Measurements from ENCODE around the gene NPPA. TPM values are rescaled to one million over a fixed set of nuclear protein-coding genes. Genes with fewer than 3 reads are reported as not detected.
A peak's percentile ranks its signal among the peaks of the same experiment; 100 is the strongest.
"Not testable (repeated sequence)": the region's sequence is repeated elsewhere in the genome, so short reads cannot be mapped to it uniquely, and the experiment has no call there.

NPPA gene
- total RNA-seq, 1 donor from 2014 or later, result 25.3 TPM

GRCh38 chr1:11826946-11827345 lies 20.6 kb downstream of the NPPA start:
- ATAC-seq (ENCODE audit: poor library complexity) (no peak), DNase-seq (no peak)
- intact Hi-C loops (cut with DNase I), result no loop called here

DNA sequence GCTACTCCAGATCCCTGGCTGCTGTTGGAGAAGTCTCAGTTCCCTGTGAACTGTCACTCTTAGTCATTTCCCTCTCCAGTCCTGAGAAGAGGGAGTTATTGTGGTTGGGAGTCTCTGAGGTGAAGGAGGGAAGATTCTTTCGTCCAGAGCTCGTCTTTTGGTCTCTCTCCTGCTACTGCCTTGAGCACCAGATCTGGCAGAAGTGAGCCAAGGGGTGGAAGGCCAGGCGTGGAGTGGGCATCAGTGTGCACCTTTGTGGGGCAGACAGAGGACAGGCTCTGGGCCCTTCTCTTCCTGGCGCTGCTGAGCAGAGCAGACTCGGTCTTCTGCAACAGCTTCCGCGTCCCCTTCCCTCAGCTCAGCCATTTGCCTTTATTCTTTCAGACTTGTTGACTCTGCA lies 22.5 kb downstream of the NPPA start:
- intact Hi-C loops (cut with DNase I), result no loop called here
- DNase-seq, result no peak
- no peak for ATAC-seq (ENCODE audit: poor library complexity)

DNA sequence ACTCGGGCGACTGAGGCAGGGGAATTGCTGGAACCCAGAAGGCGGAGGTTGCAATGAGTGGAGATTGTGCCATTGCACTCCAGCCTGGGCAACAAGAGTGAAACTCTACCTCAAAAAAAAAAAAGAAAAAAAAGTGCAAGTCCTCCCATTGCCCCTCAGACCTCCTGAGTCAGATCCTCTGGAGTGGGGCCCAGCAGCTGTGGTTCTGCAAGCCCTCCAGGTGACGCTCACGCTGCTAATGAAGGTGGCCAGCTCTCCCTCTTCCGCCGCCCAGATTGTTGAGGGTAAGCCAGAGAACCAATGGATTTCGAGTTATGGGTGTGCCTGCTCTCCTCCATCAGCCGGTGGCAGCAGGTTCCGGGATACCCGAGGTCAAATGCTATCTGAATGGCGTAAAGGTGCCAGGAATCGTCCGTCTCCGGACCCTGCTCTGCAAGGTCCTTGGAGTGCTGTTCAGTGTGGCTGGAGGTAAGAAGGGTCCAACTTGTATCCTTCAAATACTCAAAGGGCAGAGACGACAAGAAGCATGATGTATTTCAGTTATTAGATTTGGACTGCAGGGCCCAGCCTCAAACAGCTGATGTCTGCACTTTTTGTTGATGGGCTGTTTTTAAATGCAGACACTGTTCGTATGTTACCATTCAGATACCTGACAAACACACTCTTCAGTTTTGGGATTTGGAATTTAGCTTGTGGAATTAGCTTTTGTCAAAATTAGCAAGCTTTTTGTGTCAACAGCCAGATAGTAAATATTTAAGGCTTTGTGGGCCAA lies 24.0 kb downstream of the NPPA start:
- DNase-seq (no peak), ATAC-seq (ENCODE audit: poor library complexity) (no peak)
- intact Hi-C loops (cut with DNase I), result no loop called here

DNA sequence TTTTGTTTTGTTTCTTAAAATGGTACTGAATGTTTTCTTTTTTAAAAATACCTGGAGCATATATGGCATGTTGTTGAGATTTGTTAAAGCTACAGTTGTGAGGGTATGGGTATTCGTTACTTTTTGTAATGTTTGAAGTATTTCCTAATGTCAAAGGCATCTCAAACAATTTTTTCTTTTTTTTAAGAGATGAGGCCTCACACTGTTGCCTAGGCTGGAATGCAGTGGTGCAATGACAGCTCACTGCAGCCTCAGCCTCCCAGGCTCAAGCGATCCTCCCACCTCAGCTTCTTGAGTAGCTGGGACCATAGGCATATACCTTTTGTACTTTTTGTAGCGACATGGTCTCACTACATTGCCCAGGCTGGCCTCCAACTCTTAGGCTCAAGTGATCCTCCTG lies 25.5 kb downstream of the NPPA start:
- intact Hi-C loops (cut with DNase I), result no loop called here
- no peak for DNase-seq
- no peak for ATAC-seq (ENCODE audit: poor library complexity)

DNA sequence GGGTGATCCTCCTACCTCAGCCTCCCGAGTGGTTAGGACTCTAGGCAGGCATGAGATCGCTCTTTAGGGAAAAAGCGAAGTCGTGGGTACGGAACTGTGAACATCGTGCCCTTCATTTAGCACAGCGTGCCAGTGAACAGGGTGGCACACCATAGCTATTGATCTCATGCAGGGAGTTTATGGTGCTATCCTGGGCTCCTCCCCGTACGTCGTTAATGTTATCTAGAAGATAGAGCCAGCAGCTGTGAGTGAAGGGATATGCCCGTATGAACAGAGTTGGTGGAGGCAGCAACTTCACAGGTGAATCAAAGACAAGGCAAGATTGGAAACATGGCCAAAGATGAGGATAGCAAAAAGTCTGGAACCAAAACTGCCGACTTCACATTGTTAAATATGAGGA lies 30.4 kb downstream of the NPPA start:
- no peak for ATAC-seq (ENCODE audit: poor library complexity)
- no peak for DNase-seq
- intact Hi-C loops (cut with DNase I), result no loop called here

DNA sequence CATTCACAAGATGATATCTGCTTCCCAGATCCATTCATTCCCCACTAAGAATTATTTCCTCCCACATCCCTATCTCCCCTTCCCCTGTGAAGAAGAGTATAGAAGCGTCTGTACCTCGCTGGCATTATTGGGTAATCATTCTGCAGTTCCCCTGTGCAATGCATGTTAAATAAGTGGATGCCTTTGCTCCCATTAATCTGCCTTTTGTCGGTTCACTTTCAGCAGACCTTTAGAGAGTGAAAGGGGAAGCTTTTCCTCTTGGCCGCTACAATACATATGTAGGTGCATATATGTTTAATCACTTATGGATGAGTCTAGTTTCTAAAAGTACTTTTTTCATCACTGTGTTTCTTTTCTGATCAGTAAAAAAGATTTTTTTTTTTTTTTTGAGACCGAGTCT lies 34.6 kb downstream of the NPPA start:
- intact Hi-C loops (cut with DNase I), result no loop called here
- DNase-seq, result no peak
- no peak for ATAC-seq (ENCODE audit: poor library complexity)

GRCh38 chr1:11807133-11807532 lies 40.5 kb downstream of the NPPA start:
- ATAC-seq (ENCODE audit: poor library complexity), result no peak
- intact Hi-C loops (cut with DNase I), result no loop called here
- no peak for DNase-seq

- intact Hi-C loops (cut with DNase I), result no loop called here
- DNase-seq (no peak), ATAC-seq (ENCODE audit: poor library complexity) (peak; percentile 40)
These were observed 41.2 kb downstream of the NPPA start for GRCh38 chr1:11806307-11806936.

DNA sequence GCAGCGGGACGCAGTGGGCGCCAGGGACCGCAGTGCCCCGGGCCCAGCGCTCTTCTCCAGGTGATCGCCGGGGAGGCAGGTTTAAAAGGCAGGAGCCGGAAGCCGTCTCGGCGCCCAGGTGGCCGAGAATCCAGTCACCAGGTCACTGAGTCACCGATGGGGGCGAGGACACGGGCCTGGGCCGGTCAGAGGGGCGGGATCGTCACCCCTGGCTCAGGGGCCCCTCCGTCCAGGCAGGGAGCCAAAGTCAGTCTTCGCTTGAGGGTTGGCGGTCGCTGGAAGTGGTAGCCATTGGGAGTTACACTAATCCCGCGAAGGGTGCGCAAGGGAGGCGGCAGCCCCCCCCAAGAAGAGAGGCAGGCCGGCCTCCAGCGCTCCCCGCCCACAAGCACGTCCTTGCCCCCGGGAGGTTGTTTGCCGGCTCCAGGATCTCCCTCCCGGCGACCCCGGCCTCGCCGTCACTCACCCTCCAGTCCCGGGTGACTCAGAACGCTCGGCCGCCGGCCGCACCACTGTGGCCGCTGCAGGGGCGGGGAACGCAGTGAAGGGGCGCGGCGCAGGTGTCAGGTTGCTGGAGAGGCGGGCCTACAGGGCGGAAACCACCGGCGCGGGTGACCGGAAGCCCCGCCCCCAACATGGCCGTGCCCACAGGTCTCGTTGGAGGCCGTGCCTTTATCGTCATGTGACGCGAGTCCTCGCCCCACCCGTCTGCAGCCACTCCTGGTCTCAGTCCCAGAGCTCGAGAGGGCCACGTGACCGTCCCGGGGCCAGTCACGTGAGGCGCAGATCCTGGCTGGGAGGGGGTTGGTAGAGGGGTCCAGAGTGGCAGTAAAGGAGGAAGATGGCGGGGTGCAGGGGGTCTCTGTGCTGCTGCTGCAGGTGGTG lies 41.9 kb downstream of the NPPA start, which contains the start of the genes CLCN6 and MTHFR:
Gene CLCN6, plus strand, starts transcription at position 770 of the 885 bp plus-strand sequence. Its CDS starts 72 bp downstream, at position 842.
Gene MTHFR, minus strand, starts transcription at position 543 of the 885 bp plus-strand sequence. CDS start 2,848 bp downstream, outside the sequence.
- peak; percentile 100 for DNase-seq
- ATAC-seq (ENCODE audit: poor library complexity), result peak; percentile 84
- intact Hi-C loops (cut with DNase I), result loop anchor here (2.0 kb wide), 1 partner anchor 19 kb away; no protein-coding TSS in a partner anchor

DNA sequence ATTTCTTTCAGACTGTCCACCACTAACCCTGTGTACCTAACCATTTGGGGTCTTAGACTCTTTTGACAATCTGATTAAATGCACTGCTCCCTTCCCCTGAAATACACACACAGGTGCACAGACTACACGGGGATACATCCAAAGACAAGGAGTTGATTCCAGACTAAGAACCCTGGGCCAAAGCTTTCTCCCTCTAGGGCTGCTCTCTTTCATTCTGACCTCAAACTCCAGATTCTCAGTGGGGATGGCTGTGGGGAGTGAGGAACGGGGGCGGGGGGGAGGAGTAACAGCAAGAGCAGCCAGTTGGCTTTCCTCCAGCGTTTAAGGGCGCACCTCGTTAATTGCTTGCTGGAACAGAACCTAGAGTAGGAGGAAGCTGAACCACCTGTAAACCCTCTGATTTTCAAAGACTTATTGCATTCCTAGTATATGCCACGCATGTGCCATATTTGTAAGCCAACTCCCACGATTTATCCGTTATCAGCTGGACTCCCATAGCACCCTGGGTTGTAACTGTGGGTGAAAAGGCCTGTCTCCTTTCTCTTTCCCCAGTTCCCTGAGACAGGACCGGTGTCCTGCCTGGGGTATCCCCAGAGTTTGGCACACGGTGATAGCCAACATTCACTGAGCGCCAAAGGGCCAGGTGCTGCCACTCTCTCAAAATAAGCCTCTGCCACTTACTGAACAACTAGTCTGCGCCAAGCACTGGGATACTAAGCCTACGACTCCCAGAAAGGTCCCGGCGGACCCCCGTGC lies 42.7 kb downstream of the NPPA start:
- intact Hi-C loops (cut with DNase I), result loop anchor here (2.0 kb wide), 1 partner anchor 18 kb away; no protein-coding TSS in a partner anchor
- DNase-seq (peak; percentile 66), ATAC-seq (ENCODE audit: poor library complexity) (peak; percentile 12)

DNA sequence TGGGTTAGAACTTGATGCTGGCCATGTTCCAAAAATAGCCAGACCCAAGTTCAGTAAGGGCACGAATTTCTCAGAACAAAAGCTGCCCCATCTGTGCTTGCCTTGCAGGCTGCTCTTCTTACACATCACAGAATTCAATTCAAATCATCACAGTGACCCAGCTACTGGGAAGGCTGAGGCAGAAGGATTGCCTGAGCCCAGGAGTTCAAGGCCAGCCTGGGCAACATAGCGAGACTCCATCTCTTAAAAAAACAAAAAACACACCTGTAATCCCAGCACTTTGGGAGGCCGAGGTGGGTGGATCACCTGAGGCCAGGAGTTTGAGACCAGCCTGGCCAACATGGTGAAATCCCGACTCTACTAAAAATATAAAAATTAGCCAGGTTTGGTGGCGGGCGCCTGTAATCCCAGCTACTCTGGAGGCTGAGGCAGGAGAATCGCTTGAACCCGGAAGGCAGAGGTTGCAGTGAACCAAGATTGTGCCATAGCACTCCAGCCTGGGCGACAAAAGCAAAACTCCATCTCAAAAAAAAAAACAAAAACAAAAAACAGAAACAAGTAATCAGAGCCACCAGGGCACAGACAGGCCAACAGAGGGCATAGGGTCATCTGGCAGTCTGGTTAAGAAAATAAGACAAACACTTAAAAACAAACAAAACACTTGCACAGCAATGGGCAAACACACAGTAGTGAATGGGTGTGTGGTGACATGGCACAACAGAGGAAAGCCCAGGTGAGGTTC lies 43.5 kb downstream of the NPPA start:
- intact Hi-C loops (cut with DNase I), result loop anchor here (2.0 kb wide), 1 partner anchor 17 kb away; no protein-coding TSS in a partner anchor
- DNase-seq; ATAC-seq (ENCODE audit: poor library complexity): not testable (repeated sequence)

DNA sequence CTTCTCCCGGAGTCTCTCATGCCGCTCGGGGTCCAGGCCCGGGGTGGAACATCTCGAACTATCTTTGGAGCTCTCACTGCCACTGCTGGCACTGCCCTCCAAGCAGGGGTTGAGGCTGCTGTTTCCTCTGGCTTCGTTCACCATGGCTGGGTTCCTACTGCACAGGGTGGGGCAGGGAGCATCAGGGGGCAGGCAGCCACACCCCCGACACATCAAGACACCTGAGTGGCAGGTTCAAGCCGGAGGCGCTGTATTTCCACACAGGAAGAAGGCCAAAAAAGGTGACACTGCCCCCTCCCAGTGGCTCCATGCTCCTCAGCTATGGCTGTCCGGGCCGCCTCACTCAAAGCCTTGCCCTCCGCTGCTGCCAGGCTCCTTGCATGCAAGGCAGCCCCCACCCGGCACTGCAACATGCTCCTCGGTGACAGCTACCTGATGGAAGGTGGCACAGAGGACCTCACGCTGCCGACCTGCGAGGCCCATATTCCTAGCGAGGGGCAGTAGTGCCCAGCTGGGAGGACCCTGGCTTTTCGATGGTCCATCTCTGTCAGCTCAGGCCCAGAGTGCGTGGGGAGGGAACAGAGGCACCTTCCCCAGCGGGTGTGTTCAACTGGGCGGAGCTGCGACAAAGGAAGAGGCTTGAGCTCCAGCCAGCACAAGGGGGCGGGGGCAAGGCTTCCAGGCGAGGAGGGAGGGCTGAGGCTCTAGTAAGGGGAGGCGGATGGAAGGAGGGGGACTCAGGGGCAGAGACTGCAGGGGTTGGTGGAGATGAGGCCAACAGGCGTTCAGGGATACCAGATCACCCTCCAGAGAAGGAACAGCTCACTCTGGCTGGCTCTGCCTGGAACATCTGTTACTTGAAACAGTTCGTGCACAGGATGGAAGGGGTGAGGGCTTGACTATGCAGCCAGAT lies 44.4 kb downstream of the NPPA start:
- intact Hi-C loops (cut with DNase I), result no loop called here
- DNase-seq (peak; percentile 96), ATAC-seq (ENCODE audit: poor library complexity) (peak; percentile 62)

GRCh38 chr1:11802616-11802972 lies 45.0 kb downstream of the NPPA start:
- intact Hi-C loops (cut with DNase I), result no loop called here
- ATAC-seq (ENCODE audit: poor library complexity), result no peak
- DNase-seq, result peak; percentile 63

DNA sequence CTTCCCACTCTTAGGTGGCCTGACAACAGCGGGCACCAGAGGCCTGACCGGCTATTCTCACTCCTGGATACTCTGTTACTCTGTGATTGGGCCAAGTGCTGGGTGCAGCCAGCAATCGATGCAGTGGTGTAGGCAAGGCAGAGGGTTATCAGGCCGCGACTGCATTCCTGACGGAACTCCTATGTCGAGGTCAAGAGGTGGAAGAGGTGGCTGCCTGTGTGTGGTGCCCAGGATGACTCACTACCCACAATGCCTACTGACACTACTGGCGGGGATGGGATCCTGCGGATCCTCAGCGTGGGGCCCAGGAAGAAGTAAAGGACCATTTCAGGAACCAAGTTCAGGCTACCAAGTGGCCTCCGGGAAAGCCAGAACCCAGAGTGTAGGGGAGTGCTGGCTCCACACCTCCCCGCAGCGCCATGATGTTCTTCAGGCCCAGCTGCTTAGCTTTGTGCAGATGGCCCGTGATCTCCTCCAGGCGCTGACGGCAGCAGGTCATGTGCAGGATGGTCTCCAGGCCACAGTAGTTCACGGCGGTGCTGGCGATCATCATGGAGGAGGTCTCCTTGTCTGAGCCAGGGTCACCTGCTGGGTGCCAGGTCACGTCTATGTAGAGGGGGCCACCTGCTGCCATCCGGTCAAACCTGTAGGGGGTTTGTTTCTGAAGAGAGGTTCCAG lies 46.7 kb downstream of the NPPA start:
- intact Hi-C loops (cut with DNase I), result no loop called here
- ATAC-seq (ENCODE audit: poor library complexity) (no peak), DNase-seq (peak; percentile 49)

- intact Hi-C loops (cut with DNase I), result no loop called here
- no peak for DNase-seq
- ATAC-seq (ENCODE audit: poor library complexity), result no peak
These were observed 47.2 kb downstream of the NPPA start for GRCh38 chr1:11800391-11800755.

- ATAC-seq (ENCODE audit: poor library complexity) (no peak), DNase-seq (no peak)
- intact Hi-C loops (cut with DNase I), result no loop called here
These were observed 47.7 kb downstream of the NPPA start for GRCh38 chr1:11799896-11800295.
